Measurements from ENCODE around the gene ELOVL6.

The ELOVL6 gene

DNA sequence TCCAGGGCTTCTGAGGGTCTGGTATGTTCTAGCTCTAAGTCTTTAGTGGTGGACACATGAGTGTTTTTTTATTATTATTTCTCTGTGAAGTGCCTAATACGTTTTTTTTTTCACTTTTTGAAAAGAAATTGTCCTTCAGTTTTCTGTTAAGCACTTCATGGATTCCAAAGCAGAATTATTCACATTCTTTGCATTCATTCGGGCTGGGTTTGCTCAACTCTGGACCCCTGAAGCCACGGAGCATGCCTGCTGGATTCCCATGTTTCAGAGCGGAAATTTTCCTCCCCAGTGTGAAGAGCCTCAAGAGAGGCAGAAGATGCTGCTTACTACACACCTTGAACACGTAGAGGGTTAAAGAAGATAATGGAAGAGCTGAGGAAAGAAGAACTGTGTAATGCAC is 178.3 kb downstream of the ELOVL6 start:
- no peak overlapping the region for H3K27ac ChIP-seq
- no peak for DNase-seq (ENCODE audit: low spot score)
- TF ChIP-seq, protein P1, sequence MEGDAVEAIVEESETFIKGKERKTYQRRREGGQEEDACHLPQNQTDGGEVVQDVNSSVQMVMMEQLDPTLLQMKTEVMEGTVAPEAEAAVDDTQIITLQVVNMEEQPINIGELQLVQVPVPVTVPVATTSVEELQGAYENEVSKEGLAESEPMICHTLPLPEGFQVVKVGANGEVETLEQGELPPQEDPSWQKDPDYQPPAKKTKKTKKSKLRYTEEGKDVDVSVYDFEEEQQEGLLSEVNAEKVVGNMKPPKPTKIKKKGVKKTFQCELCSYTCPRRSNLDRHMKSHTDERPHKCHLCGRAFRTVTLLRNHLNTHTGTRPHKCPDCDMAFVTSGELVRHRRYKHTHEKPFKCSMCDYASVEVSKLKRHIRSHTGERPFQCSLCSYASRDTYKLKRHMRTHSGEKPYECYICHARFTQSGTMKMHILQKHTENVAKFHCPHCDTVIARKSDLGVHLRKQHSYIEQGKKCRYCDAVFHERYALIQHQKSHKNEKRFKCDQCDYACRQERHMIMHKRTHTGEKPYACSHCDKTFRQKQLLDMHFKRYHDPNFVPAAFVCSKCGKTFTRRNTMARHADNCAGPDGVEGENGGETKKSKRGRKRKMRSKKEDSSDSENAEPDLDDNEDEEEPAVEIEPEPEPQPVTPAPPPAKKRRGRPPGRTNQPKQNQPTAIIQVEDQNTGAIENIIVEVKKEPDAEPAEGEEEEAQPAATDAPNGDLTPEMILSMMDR (IDR thresholded peaks at IDR 0.05): no peak
- no peak overlapping the region for H3K4me3 ChIP-seq

DNA sequence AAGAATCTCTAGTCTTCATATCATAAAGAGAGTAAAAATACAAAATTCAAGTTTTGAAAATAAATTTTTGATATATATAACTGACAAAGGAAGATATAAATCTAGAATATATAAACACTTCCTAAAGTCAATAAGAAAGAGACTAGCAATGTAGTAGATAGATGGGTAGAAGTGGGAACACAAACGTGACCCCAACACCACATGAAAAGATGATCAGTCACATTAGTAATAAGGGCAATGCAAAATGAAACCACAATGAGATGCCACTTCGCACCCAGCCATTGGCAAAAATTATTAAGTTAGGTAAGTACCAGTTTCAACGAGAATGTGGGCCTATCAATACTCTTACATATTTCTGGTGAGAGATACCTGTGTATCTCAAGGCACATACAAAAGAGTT is 179.3 kb downstream of the ELOVL6 start:
- no peak overlapping the region for H3K27ac ChIP-seq
- H3K4me3 ChIP-seq: no peak overlapping the region
- DNase-seq (ENCODE audit: low spot score): no peak
- TF ChIP-seq, protein P1 (IDR thresholded peaks at IDR 0.05): no peak

DNA sequence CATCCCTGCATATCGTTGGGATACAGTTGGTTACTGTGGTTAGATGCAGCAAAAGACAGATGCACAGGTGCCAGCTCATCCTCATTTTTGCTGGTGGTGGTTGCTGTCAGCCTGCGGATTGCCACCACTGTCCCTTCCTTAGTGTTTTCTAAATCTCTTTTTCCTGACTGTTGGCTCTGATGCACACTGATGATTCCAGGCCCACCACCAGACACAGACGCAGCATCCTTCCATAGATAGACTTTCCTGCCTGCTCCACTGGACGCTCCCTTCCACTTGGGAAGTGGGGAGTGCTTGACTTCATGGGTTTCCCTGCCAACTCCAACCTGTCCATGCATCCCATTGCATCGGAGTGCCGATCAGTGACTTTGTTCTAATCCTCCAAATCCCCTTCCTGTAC is 184.2 kb downstream of the ELOVL6 start:
- DNase-seq (ENCODE audit: low spot score): no peak
- Histone ChIP-seq H3K27ac (no peak overlapping the region), H3K4me3 (no peak overlapping the region)
- TF ChIP-seq, protein P1 (IDR thresholded peaks at IDR 0.05): no peak

DNA sequence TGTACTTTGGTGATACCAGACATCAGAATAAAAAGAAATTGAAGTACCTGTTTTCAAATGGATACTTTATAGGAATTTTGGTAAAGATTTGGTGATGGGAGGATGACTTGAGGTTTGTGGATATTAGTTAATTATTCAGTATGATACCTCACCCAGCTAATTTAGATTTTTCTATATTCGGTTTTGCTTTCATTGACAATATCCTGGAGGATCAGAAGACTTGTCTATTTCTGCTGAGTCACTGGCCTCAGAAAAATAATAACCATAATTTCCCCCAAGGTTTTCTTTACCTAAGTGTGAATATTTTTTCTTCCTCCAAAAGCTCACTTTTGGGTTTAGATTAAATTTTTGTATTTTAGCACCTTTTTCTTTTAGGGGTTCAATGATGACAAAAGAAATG is 185.5 kb downstream of the ELOVL6 start:
- Histone ChIP-seq H3K4me3 (no peak overlapping the region), H3K27ac (no peak overlapping the region)
- TF ChIP-seq, protein P1 (IDR thresholded peaks at IDR 0.05): no peak
- DNase-seq (ENCODE audit: low spot score): no peak

DNA sequence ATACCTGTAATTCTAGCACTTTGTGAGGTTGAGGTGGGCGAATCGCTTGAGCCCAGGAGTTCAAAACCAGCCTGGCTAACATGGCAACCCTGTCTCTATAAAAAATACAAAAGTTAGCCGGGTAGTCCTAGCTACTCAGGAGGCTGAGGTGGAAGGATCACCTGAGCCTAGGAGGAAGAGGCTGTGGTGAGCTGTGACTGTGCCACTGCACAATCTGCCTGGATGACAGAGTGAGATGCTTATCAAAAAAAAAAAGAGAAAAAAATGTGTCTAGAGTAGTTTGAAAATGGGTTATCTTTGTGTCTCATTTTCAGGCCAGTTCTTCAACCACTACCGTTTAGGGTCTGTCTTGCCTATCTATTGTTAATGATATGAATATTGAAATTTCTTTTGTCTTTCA is 187.6 kb downstream of the ELOVL6 start:
- TF ChIP-seq, protein P1 (IDR thresholded peaks at IDR 0.05): no peak
- Histone ChIP-seq H3K4me3 (no peak overlapping the region), H3K27ac (no peak overlapping the region)
- DNase-seq (ENCODE audit: low spot score): no peak

DNA sequence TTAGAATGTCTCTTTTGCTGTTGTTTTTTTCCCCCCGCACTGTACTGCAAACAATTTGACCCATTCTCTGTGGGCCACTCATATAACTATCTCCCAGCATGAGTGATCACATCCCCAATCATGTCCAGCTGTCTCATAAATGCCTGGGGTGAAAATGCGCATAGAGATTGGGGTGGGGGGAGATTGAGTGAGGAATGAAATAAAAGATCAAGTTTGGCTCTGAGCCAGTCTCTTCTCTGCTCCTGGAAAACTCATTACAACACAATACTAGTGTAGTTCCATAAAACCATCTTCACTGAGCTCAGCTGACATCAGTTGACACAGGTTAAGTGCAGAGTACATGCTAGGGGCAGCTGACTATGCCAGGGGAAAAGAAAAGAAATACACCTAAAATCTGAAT is 188.9 kb downstream of the ELOVL6 start:
- Histone ChIP-seq H3K4me3 (no peak overlapping the region), H3K27ac (no peak overlapping the region)
- TF ChIP-seq, protein P1 (IDR thresholded peaks at IDR 0.05): no peak
- no peak for DNase-seq (ENCODE audit: low spot score)

DNA sequence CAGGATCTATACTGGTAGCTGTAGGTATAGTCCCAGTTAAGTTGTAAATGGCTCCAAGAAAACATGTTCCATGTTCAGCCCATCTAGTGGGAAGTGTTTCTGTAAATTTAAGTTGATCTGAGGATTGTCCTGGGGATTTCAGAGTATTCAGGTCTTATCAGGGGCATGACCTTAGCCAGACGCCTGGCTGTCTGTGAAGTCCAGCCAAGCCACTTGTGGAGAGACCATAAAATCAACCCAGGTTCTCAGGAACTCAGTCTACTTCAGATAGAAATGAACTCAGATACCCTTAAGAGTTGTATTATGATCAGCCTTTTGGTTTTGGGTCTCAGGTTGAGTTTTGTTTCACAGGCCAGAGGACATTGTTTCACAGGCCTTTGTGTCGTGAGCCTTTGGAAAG is 189.9 kb downstream of the ELOVL6 start:
- TF ChIP-seq, protein P1 (IDR thresholded peaks at IDR 0.05): no peak
- Histone ChIP-seq H3K4me3 (no peak overlapping the region), H3K27ac (no peak overlapping the region)
- no peak for DNase-seq (ENCODE audit: low spot score)
